HG03558 (cell line): ENCODE results near the gene MAPKAPK2.
"Not testable (repeated sequence)": the region's sequence is repeated elsewhere in the genome, so short reads cannot be mapped to it uniquely, and the experiment has no call there.

Experiments used
- ATAC-seq: cut with Tn5 transposase; IDR thresholded peaks from one replicate; pipeline ENCODE4 v1.9.1; 2021; ENCODE audit warnings: moderate number of reproducible peaks; ENCODE audit not compliant: unreplicated experiment; ENCODE audit errors: extremely low read depth

Gene MAPKAPK2

DNA sequence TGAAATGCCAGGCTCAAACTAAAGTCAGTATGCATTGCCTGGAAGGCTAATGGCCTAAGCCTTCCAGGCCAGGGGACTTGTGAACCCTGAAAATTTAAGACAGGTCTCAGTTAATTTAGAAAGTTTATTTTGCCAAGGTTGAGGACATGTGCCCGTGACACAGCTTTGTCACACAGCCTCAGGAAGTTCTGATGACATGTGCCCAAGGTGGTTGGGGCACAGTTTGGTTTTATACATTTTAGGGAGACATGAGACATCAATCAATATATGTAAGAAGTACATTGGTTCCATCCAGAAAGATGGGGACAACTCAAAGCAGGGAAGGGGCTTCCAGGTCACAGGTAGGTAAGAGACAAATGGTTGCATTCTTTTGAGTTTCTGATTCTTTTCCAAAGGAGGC, 81.1 kb downstream of the MAPKAPK2 start:
- ATAC-seq, result not testable (repeated sequence)

DNA sequence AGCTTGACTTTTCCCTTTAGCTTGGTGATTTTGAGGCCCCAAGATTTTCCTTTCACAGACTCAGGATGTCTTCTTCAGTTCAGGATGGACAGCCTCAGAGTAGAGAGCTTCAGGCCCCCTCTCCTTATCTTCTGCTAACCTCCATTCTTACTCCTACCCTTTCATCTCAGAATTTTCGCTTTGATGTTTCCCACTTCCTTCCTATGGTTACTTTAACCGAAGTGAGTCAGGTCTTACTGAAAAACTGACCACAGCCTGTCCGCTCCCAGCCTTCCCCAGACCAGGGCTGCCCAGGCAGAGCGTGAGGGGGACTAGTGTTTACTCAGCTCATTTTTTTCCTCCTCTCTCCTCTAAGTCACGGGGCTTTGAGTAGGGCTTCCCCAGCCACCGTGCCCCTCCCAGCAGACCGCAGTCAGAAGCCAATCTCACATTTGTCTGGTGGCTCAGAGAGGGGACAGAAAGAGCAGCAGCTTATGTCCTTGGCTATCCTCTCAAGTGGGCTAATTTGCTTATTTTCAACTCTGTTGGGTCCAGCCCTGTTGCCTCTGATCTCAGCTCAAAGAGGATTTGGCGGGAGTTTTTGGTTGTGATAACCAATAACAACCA, 81.6 kb downstream of the MAPKAPK2 start:
- ATAC-seq, result no peak

DNA sequence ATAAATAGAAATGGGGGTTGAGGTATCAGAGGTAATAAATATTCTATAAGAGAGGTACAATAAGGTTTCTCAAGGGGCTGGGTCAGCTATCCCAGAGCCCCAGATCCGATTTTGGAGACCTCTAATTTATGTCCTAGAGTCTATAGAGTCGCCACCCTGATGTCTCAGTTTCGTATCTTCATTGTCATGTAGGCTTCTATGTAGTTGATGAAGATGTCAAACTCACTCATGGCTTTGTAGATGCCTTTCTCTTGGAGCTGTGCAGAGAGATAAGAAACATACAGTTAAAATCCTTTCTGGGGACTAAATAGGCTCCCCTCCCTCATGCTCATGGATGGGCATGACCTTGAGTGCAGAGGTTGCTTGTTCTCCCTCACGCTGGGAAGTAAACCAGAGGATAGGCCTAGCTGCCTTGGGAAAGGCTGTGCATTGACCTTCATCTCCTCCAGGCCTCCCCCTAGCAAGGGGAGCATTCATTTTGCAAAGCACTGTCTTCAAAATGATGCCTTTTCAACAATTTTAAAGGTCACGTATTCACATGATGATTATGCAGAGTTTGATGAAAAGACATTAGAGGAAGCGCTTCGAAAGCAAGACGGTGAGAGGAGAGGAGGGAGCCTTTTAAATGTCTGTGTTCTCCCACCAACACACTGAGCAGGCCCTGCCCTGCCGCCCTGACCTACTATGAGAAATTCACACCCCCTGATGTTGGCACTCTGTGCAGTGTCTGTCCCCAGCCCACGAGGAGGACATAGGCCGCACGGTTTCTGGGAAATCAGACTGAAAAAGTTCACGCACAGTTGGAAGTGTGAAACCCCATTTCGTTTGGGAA, 84.0 kb downstream of the MAPKAPK2 start:
- ATAC-seq, result no peak

DNA sequence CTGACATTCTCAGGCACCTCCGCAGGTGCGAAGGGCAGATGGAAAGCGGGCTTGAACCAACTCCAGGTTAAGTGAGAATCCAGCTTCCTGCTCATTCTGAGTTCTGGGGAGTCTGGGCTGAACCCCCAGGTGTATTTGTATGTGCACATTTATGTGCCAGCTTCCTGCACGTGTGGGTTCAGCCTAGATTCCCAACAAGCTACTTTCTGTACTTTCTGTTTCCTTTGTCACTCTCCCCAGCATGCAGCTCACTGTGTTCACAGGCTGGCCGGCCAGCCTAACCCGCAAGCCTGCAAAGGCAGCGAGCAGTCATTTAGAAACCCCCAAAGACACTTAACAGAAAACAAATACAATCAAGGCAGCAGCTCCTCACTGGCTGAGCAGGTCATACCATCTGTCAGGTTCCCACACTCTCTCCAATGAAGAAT, 84.6 kb downstream of the MAPKAPK2 start:
- peak; percentile 60 for ATAC-seq

DNA sequence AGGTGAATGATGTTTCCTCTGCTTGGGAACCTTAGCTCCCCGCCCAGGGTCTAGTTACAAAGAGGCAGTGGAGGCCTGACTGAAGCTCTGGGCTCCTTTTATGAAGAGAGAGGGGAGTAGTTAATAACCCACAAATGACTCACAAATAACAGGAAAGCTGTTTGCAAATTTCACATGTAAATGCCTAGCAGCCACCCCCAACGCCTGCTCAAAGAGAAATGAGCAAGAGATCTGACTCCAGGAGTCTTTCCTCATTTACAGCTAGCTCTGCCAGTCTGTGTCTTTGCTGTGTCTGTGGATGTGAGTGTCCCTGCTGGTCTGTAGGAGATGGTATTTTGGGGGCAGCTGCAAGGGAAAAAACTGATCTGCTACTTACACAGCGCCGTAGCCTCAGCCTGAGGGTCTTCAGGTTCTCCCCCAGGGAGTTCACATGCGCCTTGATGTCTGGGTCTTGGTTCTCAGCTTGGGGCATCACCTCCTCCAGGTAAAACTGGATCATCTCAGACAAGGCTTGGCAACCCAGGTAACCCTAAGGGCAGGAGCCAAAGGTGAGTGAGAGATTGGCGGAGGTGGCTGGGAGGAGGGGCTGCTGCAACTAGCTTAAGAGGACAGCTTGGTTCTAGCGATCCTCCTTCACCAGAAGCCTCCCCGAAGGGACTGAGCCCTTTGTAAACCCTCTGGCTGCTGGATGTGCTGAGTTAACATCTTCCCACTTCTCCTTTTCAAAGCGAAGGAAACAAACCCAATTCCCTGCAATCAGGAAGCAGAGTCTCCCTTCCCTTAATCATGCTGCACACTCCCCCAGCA, 86.0 kb downstream of the MAPKAPK2 start, which contains the start of gene IL19:
Gene IL19 (plus strand): TSS at position 243 of the 807 bp plus-strand sequence. CDS start 65,890 bp downstream, outside the sequence.
- ATAC-seq, result no peak

DNA sequence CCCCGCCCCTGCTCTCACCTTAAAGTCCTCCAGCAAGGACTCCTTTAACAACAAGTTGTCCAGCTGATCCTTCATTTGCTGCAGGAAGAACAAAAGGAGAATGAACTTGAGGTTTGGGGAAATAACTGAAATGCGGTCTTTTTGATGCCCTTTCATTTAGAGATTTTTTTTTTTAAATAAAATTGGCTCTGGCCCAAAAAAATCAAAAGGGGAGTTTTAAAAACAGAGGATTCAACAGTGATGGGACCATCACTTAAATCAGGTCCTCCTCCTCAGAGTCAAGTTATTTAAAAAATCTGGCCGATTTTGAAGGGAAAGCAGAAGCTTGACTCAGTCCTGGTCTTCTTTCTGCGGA, 86.6 kb downstream of the MAPKAPK2 start:
- ATAC-seq, result no peak

DNA sequence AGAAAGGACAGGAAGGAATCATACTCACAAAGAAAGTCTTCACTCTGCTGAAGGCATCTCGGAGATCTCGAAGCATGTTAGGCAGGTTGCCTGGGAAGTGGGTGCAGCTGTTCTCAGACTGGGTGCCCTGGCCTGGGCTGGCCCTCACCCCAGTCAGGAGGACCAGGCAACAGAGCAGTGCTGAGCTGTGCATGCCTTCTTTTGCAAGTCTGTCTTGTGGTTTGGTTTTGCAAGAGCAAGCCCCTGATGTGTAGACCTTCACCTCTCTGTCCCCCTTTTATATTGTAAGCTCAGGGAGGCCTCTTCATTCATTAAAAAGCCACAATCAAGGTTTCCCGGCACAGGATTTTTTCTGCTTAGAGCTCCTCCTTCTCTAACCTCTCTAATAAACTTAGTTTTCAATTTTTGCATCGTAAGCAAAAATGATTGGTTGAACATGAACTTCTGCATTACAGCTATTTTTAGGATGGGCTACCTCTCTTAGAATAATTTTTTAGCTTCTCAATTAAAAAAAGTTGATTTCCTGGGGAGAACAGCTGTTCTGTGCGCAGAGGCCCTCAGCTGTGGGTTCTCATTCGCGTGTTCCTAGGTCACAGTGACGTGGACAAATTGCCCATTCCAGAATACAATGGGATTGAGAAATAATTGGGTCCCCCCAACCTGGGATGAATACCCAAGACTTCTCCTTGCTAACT, 87.7 kb downstream of the MAPKAPK2 start, which contains the start of gene IL10:
Gene IL10 (minus strand): TSS at position 252 of the 695 bp plus-strand sequence. CDS start 59 bp downstream, at position 193.
- no peak for ATAC-seq

DNA sequence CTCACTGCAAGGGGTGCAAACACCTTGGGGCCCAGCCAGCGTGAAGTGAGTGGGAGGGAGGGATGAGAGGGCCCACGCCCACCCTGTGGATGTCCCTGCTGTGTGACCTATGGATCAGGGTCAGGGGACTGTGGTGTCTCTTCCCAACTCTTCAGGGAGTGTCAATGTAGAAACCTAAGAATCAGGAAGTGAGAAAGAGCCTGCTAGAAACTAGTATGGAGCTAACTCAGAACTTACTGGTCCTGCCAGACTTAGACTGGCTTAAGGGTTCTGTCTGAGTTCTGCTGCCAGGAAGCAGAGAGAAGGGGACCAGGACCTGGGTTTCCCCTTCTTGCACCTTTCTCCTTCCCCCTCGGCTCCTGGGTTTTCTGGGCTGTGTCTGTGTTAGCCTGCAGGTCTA, 89.4 kb downstream of the MAPKAPK2 start:
- ATAC-seq, result no peak

DNA sequence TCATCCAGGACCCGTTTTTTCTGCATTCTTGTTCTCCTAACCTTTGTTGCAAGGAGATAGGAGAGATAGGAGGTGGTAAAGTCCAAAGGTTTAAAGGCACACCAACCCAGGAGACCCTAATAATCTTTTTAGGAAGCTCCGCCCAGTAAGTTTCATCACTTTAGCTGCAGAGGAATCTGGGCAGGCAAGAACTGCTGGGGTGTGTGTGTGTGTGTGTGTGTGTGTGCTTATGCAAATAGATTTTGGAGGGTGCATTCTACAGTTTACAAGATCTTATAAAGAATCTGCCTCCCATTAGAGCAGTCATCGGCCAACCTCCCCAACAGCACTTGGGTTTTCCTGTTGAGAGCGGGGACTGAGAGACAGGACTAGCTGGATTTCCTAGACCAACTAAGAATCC, 91.5 kb downstream of the MAPKAPK2 start:
- ATAC-seq, result no peak

DNA sequence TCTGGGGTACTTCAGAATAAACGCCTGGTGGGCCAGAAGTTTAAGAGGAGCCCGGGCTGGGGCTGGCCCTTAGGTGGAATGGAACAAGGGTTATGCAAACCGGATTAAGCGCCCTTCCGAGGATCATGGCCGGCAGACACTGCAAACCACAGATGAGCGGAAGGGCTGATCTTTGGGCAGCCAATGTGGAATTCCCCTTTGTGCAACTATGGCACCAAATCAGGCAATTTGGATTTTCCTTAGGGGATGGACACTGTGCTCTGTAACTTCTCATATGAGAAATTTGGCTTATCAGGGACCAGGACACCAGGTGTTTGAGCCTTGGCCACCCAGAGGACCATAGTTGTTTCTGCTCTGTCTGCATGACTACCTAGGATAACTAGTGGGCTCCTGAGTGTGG, 93.3 kb downstream of the MAPKAPK2 start:
- no peak for ATAC-seq

DNA sequence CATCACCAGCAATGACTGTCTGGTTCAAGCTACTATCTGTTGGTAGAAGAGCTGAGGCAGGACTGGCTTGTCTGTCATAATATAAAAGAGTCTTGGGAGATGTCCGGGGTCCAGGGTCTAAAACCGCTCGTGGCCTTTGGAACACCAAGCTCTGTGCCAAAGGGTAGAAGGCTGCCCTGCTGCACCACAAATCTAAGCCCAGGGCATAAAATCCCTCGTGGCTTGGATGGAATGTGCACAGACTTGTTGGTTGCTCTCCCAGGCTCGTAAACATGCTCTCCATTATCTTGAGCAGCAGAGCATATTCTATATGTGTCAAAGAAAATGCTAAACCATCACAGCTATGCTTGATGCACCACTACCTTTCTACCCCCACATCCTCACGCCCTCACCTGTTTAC, 94.2 kb downstream of the MAPKAPK2 start:
- ATAC-seq, result not testable (repeated sequence)

DNA sequence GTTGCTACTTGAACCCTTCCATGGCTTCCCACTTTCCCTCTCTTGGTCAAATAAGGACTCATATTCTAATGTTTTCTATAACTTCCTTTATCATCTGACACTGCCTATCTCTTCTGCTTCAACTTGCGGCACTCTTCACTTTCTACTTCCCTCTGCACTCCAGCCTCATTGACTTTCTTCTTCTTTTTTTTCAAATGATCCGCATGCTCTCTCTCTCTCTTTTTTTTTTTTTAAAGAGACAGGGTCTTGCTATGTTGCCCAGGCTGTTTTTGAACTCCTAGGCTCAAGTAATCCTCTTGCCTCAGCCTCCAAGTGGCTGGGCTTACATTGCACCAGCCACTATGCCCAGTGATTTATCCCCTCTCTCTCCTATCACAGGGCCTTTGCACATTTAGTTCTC, 94.9 kb downstream of the MAPKAPK2 start:
- ATAC-seq, result no peak

DNA sequence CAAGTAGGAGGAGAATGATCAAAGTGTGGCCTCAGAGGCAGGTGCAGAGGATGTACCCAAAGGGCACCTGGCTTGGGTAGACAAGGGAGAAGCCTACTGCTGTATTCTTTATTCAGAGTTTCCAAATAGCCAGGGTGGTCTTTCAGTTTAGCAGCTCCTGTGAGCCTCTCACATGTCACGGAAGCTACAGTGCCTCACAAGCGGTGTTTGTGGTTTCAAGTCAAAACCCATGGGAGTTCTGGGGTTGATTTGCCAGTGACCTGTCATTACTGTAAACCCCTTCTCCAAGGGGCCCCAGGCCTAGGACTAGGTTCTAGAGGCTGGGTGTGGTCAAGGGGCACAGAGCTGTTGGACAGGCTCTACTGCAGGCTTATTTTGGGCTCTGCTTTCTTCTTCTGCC, 97.7 kb downstream of the MAPKAPK2 start:
- peak; percentile 39 for ATAC-seq

DNA sequence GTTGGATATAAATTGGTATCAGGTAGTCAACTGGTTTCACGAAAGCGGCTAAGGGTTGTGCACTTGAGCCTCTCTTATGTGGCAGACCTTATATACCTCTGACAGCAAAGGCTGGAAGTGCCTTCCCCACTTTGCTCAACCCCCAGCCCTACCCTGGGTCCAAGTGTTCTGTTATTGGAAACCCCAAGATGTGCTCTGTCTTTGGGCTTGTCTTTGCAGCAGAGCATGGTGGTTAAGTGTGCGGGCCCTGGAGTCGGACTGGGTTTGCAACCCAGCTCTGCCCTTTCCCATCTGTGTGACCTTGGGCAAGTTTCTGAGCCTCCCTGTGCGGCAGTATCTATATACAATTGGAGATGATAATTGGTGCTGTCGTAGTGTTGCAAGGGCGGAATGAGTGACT, 98.8 kb downstream of the MAPKAPK2 start:
- no peak for ATAC-seq
